D341Med (cell line): ENCODE data around the gene GPR160.

Experiments used
- DNase-seq: peaks from one replicate; pipeline ENCODE4 v3.0.0; 2012; ENCODE audit warnings: low spot score

Gene GPR160

GRCh38 chr3:170064108-170064507, 26.3 kb downstream of the GPR160 start:
- DNase-seq, result no peak

GRCh38 chr3:170075441-170076091, 37.8 kb downstream of the GPR160 start:
- DNase-seq, result no peak

- no peak for DNase-seq
Observed at GRCh38 chr3:170076715-170077238, 39.0 kb downstream of the GPR160 start.

GRCh38 chr3:170077361-170077760, 39.6 kb downstream of the GPR160 start:
- no peak for DNase-seq

GRCh38 chr3:170078620-170079281, 41.0 kb downstream of the GPR160 start:
- DNase-seq, result no peak

- DNase-seq, result no peak
Observed at GRCh38 chr3:170079536-170080165, 41.9 kb downstream of the GPR160 start.

- no peak for DNase-seq
Observed at GRCh38 chr3:170080605-170081004, 42.8 kb downstream of the GPR160 start.

GRCh38 chr3:170081079-170081741, 43.4 kb downstream of the GPR160 start:
- no peak for DNase-seq

- no peak for DNase-seq
Observed at GRCh38 chr3:170083343-170083742, 45.5 kb downstream of the GPR160 start.

- DNase-seq, result no peak
Observed at GRCh38 chr3:170085396-170085795, 47.6 kb downstream of the GPR160 start.

- no peak for DNase-seq
Observed at GRCh38 chr3:170089862-170090600, 52.2 kb downstream of the GPR160 start.

GRCh38 chr3:170090601-170090981, 52.8 kb downstream of the GPR160 start:
- no peak for DNase-seq

GRCh38 chr3:170092907-170093306, 55.1 kb downstream of the GPR160 start:
- no peak for DNase-seq

GRCh38 chr3:170095771-170096170, 58.0 kb downstream of the GPR160 start:
- DNase-seq, result no peak

- no peak for DNase-seq
Observed at GRCh38 chr3:170096342-170096741, 58.5 kb downstream of the GPR160 start.

GRCh38 chr3:170098753-170099152, 61.0 kb downstream of the GPR160 start:
- no peak for DNase-seq

- no peak for DNase-seq
Observed at GRCh38 chr3:170100944-170101343, 63.1 kb downstream of the GPR160 start.

- no peak for DNase-seq
Observed at GRCh38 chr3:170102431-170102830, 64.6 kb downstream of the GPR160 start.

- DNase-seq, result no peak
Observed at GRCh38 chr3:170107941-170108340, 70.1 kb downstream of the GPR160 start.

GRCh38 chr3:170108955-170109354, 71.2 kb downstream of the GPR160 start:
- no peak for DNase-seq

- no peak for DNase-seq
Observed at GRCh38 chr3:170109579-170110293, 71.9 kb downstream of the GPR160 start.
